ENCODE results near the gene COL4A2.
"Not testable (repeated sequence)": the region's sequence is repeated elsewhere in the genome, so short reads cannot be mapped to it uniquely, and the experiment has no call there.

COL4A2 gene

GRCh38 chr13:110475117-110475516 lies 168.0 kb downstream of the COL4A2 start:
- no peak for DNase-seq (ENCODE audit: low read depth)

- no peak for DNase-seq (ENCODE audit: low read depth)
Measured at GRCh38 chr13:110475550-110476219, 168.6 kb downstream of the COL4A2 start.

GRCh38 chr13:110476220-110476617 lies 169.1 kb downstream of the COL4A2 start:
- DNase-seq (ENCODE audit: low read depth): no peak

GRCh38 chr13:110477706-110478245 lies 170.7 kb downstream of the COL4A2 start:
- no peak for DNase-seq (ENCODE audit: low read depth)

GRCh38 chr13:110478405-110479214 lies 171.5 kb downstream of the COL4A2 start:
- DNase-seq (ENCODE audit: low read depth): no peak

- no peak for DNase-seq (ENCODE audit: low read depth)
Measured at GRCh38 chr13:110479215-110479545, 172.1 kb downstream of the COL4A2 start.

GRCh38 chr13:110479648-110480047 lies 172.6 kb downstream of the COL4A2 start:
- DNase-seq (ENCODE audit: low read depth): no peak

- DNase-seq (ENCODE audit: low read depth): no peak
Measured at GRCh38 chr13:110480161-110480560, 173.1 kb downstream of the COL4A2 start.

- no peak for DNase-seq (ENCODE audit: low read depth)
Measured at GRCh38 chr13:110483386-110483968, 176.4 kb downstream of the COL4A2 start.

GRCh38 chr13:110484290-110485048 lies 177.4 kb downstream of the COL4A2 start:
- DNase-seq (ENCODE audit: low read depth): no peak

- DNase-seq (ENCODE audit: low read depth): peak; percentile 45
Measured at GRCh38 chr13:110485604-110486003, 178.5 kb downstream of the COL4A2 start.

GRCh38 chr13:110486061-110486715 lies 179.1 kb downstream of the COL4A2 start:
- DNase-seq (ENCODE audit: low read depth): no peak

- not testable (repeated sequence) for DNase-seq (ENCODE audit: low read depth)
Measured at GRCh38 chr13:110486880-110487279, 179.8 kb downstream of the COL4A2 start.

- no peak for DNase-seq (ENCODE audit: low read depth)
Measured at GRCh38 chr13:110490009-110490770, 183.1 kb downstream of the COL4A2 start.

- no peak for DNase-seq (ENCODE audit: low read depth)
Measured at GRCh38 chr13:110491869-110492678, 185.0 kb downstream of the COL4A2 start.

GRCh38 chr13:110492679-110493593 lies 185.9 kb downstream of the COL4A2 start:
- DNase-seq (ENCODE audit: low read depth): no peak

- DNase-seq (ENCODE audit: low read depth): no peak
Measured at GRCh38 chr13:110493613-110494012, 186.5 kb downstream of the COL4A2 start.

- DNase-seq (ENCODE audit: low read depth): no peak
Measured at GRCh38 chr13:110495376-110495775, 188.3 kb downstream of the COL4A2 start.

- no peak for DNase-seq (ENCODE audit: low read depth)
Measured at GRCh38 chr13:110495881-110496280, 188.8 kb downstream of the COL4A2 start.

All from iris pigment epithelial cell (primary cell).